Smooth muscle cell (in vitro differentiated cells): ENCODE data around the gene CHID1. TPM values are rescaled to one million over a fixed set of nuclear protein-coding genes. Genes with fewer than 3 reads are reported as not detected.
A peak's percentile ranks its signal among the peaks of the same experiment; 100 is the strongest.

Experiments used
- DNase-seq: peaks from one replicate; lab custom pipeline; 2025; ENCODE audit not compliant: unreplicated experiment; lab: John Stamatoyannopoulos, UW
- H2AFZ ChIP-seq: fragments of 200-600 bp; sonication (generic); 2 replicates; pipeline ENCODE4 v1.6.0; 2016; ENCODE audit warnings: antibody characterized with exemption, low read depth, mild to moderate bottlenecking
- H3F3A ChIP-seq: fragments of 200-600 bp; sonication (generic); 2 replicates; pipeline ENCODE4 v1.6.0; 2017; ENCODE audit warnings: antibody characterized with exemption, low read depth
- H3K27ac ChIP-seq: fragments of 200-600 bp; sonication (generic); 2 replicates; pipeline ENCODE4 v1.5.1; 2016; ENCODE audit warnings: low read depth, mild to moderate bottlenecking
- H3K27me3 ChIP-seq: fragments of 200-600 bp; sonication (generic); 2 replicates; pipeline ENCODE4 v1.6.1; 2016; ENCODE audit warnings: low read depth, mild to moderate bottlenecking
- H3K36me3 ChIP-seq: fragments of 200-600 bp; sonication (generic); 2 replicates; pipeline ENCODE4 v1.5.1; 2016; ENCODE audit warnings: low read depth
- H3K4me1 ChIP-seq: fragments of 200-600 bp; sonication (generic); 2 replicates; pipeline ENCODE4 v1.5.1; 2016; ENCODE audit warnings: low read depth
- H3K4me2 ChIP-seq: fragments of 200-600 bp; sonication (generic); 2 replicates; pipeline ENCODE4 v1.6.0; 2016; ENCODE audit warnings: mild to moderate bottlenecking
- H3K4me3 ChIP-seq: fragments of 200-600 bp; sonication (generic); 2 replicates; pipeline ENCODE4 v1.5.1; 2016; ENCODE audit warnings: mild to moderate bottlenecking
- H3K79me2 ChIP-seq: fragments of 200-600 bp; sonication (generic); 2 replicates; pipeline ENCODE4 v1.6.0; 2016; ENCODE audit warnings: low read depth, mild to moderate bottlenecking
- H3K9ac ChIP-seq: fragments of 200-600 bp; sonication (generic); 2 replicates; pipeline ENCODE4 v1.6.0; 2016; ENCODE audit warnings: low read depth
- H3K9me3 ChIP-seq: fragments of 200-600 bp; sonication (generic); replicated peaks from 2 replicates; pipeline ENCODE4 v1.5.1; 2016; ENCODE audit warnings: low read depth
- H4K20me1 ChIP-seq: fragments of 200-600 bp; sonication (generic); 2 replicates; pipeline ENCODE4 v1.6.0; 2016; ENCODE audit warnings: low read depth
- CTCF ChIP-seq: fragments of 200-600 bp; sonication (generic); IDR thresholded peaks from 2 replicates; pipeline ENCODE4 v1.5.1; 2017; ENCODE audit warnings: borderline replicate concordance, mild to moderate bottlenecking, antibody characterized with exemption; ENCODE audit not compliant: insufficient read depth, poor library complexity, severe bottlenecking
- WGBS: methylation state at CpG from one replicate; pipeline ENCODE4 v1.1.7; 2016; ENCODE audit warnings: low lambda C conversion rate; 5-methylcytosine and 5-hydroxymethylcytosine counted together
- polyA plus RNA-seq: library from polyadenylated mRNA; unstranded; fragments of >200 nt; fragmentation: Nextera tagmentation; extraction: Ambion mirVana; gene quantifications from 2 replicates; pipeline ENCODE4 v1.2.1, GENCODE V29; 2016
- total RNA-seq: library from RNA; depleted of rRNA; stranded (reverse); fragments of >200 nt; gene quantifications from 2 replicates; pipeline ENCODE4 v1.2.3, GENCODE V29; 2014

CHID1 gene
- total and polyA plus RNA-seq, 2 experiments from 2014 or later: 54.3 to 181 TPM

DNA sequence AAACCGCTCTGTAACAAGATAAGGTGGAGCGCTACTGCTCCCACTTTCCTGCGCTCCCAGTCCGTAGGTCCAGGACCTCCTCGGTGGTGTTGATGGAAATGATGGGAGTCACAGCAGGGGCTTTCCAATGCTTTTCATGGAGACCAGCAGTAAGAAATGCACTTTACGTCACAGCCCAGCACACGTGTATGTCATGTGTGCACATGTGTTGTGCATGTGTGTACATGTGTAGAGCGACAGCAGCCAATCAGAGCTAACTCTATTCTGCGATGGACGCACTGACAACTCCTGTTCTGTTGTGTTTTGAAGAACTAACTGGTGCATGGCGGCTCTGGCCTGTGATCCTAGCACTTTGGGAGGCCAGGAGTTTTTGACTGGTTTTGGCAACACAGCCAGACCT is 1.2 kb downstream of the CHID1 start:
- DNase-seq: no peak
- H3K79me2 ChIP-seq: peaks cover 28% of the 10 kb centered on the region
- H4K20me1 ChIP-seq: peaks cover 3% of the 10 kb centered on the region
- H3K36me3 ChIP-seq: no peaks in the 10 kb centered on the region
- H3F3A ChIP-seq: no peaks in the 10 kb centered on the region
- no peaks in the 10 kb centered on the region for H3K9me3 ChIP-seq
- no peak overlapping the region for H2AFZ ChIP-seq
- H3K27ac ChIP-seq: no peak overlapping the region
- H3K4me3 ChIP-seq: peak overlapping the region; percentile 91
- no peak overlapping the region for H3K9ac ChIP-seq
- WGBS: 94% methylated on average over 11 of the region's 11 CpGs
- peaks cover 6% of the 10 kb centered on the region for H3K4me1 ChIP-seq
- TF ChIP-seq CTCF: no peak
- no peaks in the 10 kb centered on the region for H3K27me3 ChIP-seq
- peak overlapping the region; percentile 93 for H3K4me2 ChIP-seq

- Histone ChIP-seq H3K27me3 (no peaks in the 10 kb centered on the region), H3K27ac (no peak overlapping the region), H3K9me3 (no peaks in the 10 kb centered on the region), H3F3A (no peaks in the 10 kb centered on the region), H3K9ac (no peak overlapping the region), H3K36me3 (no peaks in the 10 kb centered on the region), H3K4me2 (no peak overlapping the region), H3K79me2 (peaks cover 28% of the 10 kb centered on the region), H3K4me1 (peaks cover 6% of the 10 kb centered on the region), H2AFZ (no peak overlapping the region), H4K20me1 (peaks cover 3% of the 10 kb centered on the region), H3K4me3 (no peak overlapping the region)
- 83% methylated on average over 5 of the region's 5 CpGs for WGBS
- TF ChIP-seq CTCF: no peak
- no peak for DNase-seq
Measured at GRCh38 chr11:908273-908672, 2.3 kb downstream of the CHID1 start.

DNA sequence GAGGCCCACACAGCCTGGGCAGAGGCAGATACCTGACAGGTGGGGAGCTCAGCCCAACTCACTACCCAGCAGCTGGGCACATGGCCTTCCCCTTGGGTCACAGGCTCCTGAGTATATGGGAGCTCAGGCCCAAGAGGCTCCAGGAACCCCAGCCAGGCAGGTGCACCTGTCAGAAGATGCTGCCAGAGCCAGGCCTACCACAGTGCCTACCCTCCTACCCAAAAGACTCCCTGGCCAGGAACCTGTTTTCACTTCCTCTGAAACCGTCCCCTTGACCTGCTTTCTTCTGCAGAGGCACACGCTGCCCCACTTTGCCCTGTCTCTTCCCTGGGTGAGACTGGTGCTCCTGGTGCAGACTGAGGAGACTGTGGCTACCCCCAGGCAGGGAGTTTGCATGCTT is 2.9 kb downstream of the CHID1 start:
- H3K79me2 ChIP-seq: peaks cover 28% of the 10 kb centered on the region
- H3K9ac ChIP-seq: no peak overlapping the region
- no peak for TF ChIP-seq CTCF
- no peak for DNase-seq
- H3K4me3 ChIP-seq: no peak overlapping the region
- 94% methylated on average over 2 of the region's 2 CpGs for WGBS
- no peak overlapping the region for H2AFZ ChIP-seq
- peaks cover 6% of the 10 kb centered on the region for H3K4me1 ChIP-seq
- H4K20me1 ChIP-seq: peaks cover 3% of the 10 kb centered on the region
- no peaks in the 10 kb centered on the region for H3K9me3 ChIP-seq
- no peak overlapping the region for H3K4me2 ChIP-seq
- H3K27ac ChIP-seq: no peak overlapping the region
- H3F3A ChIP-seq: no peaks in the 10 kb centered on the region
- H3K36me3 ChIP-seq: no peaks in the 10 kb centered on the region
- no peaks in the 10 kb centered on the region for H3K27me3 ChIP-seq

DNA sequence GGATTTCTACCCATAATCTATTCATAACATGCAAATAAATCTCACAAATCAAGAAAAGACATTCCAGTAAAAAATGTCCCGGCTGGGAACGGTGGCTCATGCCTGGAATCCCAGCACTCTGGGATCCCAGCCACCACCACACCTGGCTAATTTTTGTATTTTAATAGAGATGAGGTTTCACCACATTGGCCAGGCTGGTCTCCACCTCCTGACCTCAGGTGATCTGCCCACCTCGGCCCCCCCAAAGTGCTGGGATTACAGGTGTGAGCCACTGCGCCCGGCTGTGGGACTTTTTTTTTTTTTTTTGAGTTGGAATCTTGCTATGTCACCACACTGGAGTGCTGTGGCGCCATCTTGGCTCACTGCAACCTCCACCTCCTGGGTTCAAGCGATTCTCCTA is 4.7 kb downstream of the CHID1 start:
- Histone ChIP-seq H3K9me3 (no peaks in the 10 kb centered on the region), H3K4me3 (no peak overlapping the region), H3K36me3 (no peaks in the 10 kb centered on the region), H3K4me1 (no peaks in the 10 kb centered on the region), H3K9ac (no peak overlapping the region), H3K27me3 (no peaks in the 10 kb centered on the region), H4K20me1 (peaks cover 3% of the 10 kb centered on the region), H3K4me2 (no peak overlapping the region), H2AFZ (no peak overlapping the region), H3F3A (no peaks in the 10 kb centered on the region), H3K79me2 (peaks cover 28% of the 10 kb centered on the region), H3K27ac (no peak overlapping the region)
- TF ChIP-seq CTCF: no peak
- 97% methylated on average over 7 of the region's 7 CpGs for WGBS
- DNase-seq: no peak
